ENCODE results near the gene TNFSF13. TPM values are rescaled to one million over a fixed set of nuclear protein-coding genes. Genes with fewer than 3 reads are reported as not detected.

The TNFSF13 gene
- 10 to 100 TPM in 3 of 4 donors, 1 to 10 TPM in 1; 6.8 to 56.9 (median 25.8) TPM for total RNA-seq

GRCh38 chr17:7558544-7559319 is at the start of gene TNFSF13:
Gene TNFSF13, plus strand, starts transcription at chr17:7558750. Its CDS starts 290 bp downstream, at chr17:7559040.
- DNase-seq = no peak
- intact Hi-C loops (cut with DNase I; ENCODE audit: low total_unique reads) = no loop called here
- H3K27ac ChIP-seq = peak within 1 kb of the TSS; percentile 92 to 98
- TF ChIP-seq POLR2A (IDR thresholded peaks at IDR 0.05) (no peak), CTCF (IDR thresholded peaks at IDR 0.05) (no peak)
- H3K9me3 ChIP-seq = no peaks in the 10 kb centered on the region
- peak within 1 kb of the TSS; percentile 12 to 24 for H3K4me3 ChIP-seq
- H3K36me3 ChIP-seq = no peaks in the 10 kb centered on the region
- H3K4me1 ChIP-seq = peaks cover 27 to 47% of the 10 kb centered on the region in 2 donors
- no peaks in the 10 kb centered on the region for H3K27me3 ChIP-seq

- intact Hi-C loops (cut with DNase I; ENCODE audit: low total_unique reads) = no loop called here
Measured at GRCh38 chr17:7508846-7509245, 49.7 kb upstream of the TNFSF13 start.

GRCh38 chr17:7509937-7510336 is 48.6 kb upstream of the TNFSF13 start:
- Histone ChIP-seq H3K9me3 (no peaks in the 10 kb centered on the region), H3K4me3 (no peak overlapping the region), H3K36me3 (no peaks in the 10 kb centered on the region), H3K27ac (no peak overlapping the region), H3K4me1 (peaks cover 0 to 3% of the 10 kb centered on the region in 2 donors), H3K27me3 (no peaks in the 10 kb centered on the region)
- DNase-seq = no peak
- TF ChIP-seq POLR2A (IDR thresholded peaks at IDR 0.05) = no peak
- TF ChIP-seq CTCF (IDR thresholded peaks at IDR 0.05) = no peak
- intact Hi-C loops (cut with DNase I; ENCODE audit: low total_unique reads) = no loop called here

More at GRCh38 chr17:7508846-7509245, 49.7 kb upstream of the TNFSF13 start:
- Histone ChIP-seq H3K4me3 (no peak overlapping the region), H3K4me1 (no peaks in the 10 kb centered on the region), H3K27me3 (no peaks in the 10 kb centered on the region), H3K36me3 (no peaks in the 10 kb centered on the region), H3K27ac (no peak overlapping the region), H3K9me3 (no peaks in the 10 kb centered on the region)
- TF ChIP-seq POLR2A (IDR thresholded peaks at IDR 0.05) = no peak
- no peak for TF ChIP-seq CTCF (IDR thresholded peaks at IDR 0.05)
- no peak for DNase-seq

GRCh38 chr17:7511108-7511507 is 47.4 kb upstream of the TNFSF13 start:
- intact Hi-C loops (cut with DNase I; ENCODE audit: low total_unique reads) = no loop called here
- no peaks in the 10 kb centered on the region for H3K27me3 ChIP-seq
- no peaks in the 10 kb centered on the region for H3K9me3 ChIP-seq
- H3K4me3 ChIP-seq = no peak overlapping the region
- H3K27ac ChIP-seq = no peak overlapping the region
- no peaks in the 10 kb centered on the region for H3K36me3 ChIP-seq
- peaks cover 0 to 5% of the 10 kb centered on the region in 2 donors for H3K4me1 ChIP-seq
- no peak for TF ChIP-seq CTCF (IDR thresholded peaks at IDR 0.05)
- no peak for TF ChIP-seq POLR2A (IDR thresholded peaks at IDR 0.05)
- DNase-seq = no peak

GRCh38 chr17:7512105-7512504 is 46.4 kb upstream of the TNFSF13 start:
- DNase-seq = no peak
- intact Hi-C loops (cut with DNase I; ENCODE audit: low total_unique reads) = loop anchor here (2.0 kb wide), 1 partner anchor 49 kb away; the partner anchor contains the start of gene SENP3
- H3K27me3 ChIP-seq = no peaks in the 10 kb centered on the region
- no peak overlapping the region for H3K4me3 ChIP-seq
- H3K27ac ChIP-seq = no peak overlapping the region
- no peaks in the 10 kb centered on the region for H3K9me3 ChIP-seq
- H3K36me3 ChIP-seq = no peaks in the 10 kb centered on the region
- TF ChIP-seq CTCF (IDR thresholded peaks at IDR 0.05) (no peak), POLR2A (IDR thresholded peaks at IDR 0.05) (no peak)
- H3K4me1 ChIP-seq = peaks cover 0 to 5% of the 10 kb centered on the region in 2 donors

Measured in uterus (tissue), 4 donors.